ENCODE data around the gene ATXN10.

ATXN10 gene

GRCh38 chr22:45777046-45777851, 105.6 kb downstream of the ATXN10 start:
- DNase-seq (ENCODE audit: low read depth), result no peak
- TF ChIP-seq MYC (IDR thresholded peaks at IDR 0.05; ENCODE audit: low read depth, low read length), result no peak
- no peak for TF ChIP-seq POLR2A (IDR thresholded peaks at IDR 0.05; ENCODE audit: extremely low read depth, insufficient read length)
- no peak for TF ChIP-seq MAX (IDR thresholded peaks at IDR 0.05; ENCODE audit: low read depth, low read length)
- no peak for TF ChIP-seq CTCF (IDR thresholded peaks at IDR 0.05; ENCODE audit: low read depth, low read length)
- H3K4me3 ChIP-seq (ENCODE audit: low read depth, low read length), result no peak overlapping the region

GRCh38 chr22:45777852-45778375, 106.3 kb downstream of the ATXN10 start:
- DNase-seq (ENCODE audit: low read depth), result no peak
- H3K4me3 ChIP-seq (ENCODE audit: low read depth, low read length), result no peak overlapping the region
- TF ChIP-seq MAX (IDR thresholded peaks at IDR 0.05; ENCODE audit: low read depth, low read length), result no peak

GRCh38 chr22:45781459-45781858, 109.8 kb downstream of the ATXN10 start:
- TF ChIP-seq MAX (IDR thresholded peaks at IDR 0.05; ENCODE audit: low read depth, low read length) (no peak), CTCF (IDR thresholded peaks at IDR 0.05; ENCODE audit: low read depth, low read length) (no peak), MYC (IDR thresholded peaks at IDR 0.05; ENCODE audit: low read depth, low read length) (no peak), POLR2A (IDR thresholded peaks at IDR 0.05; ENCODE audit: extremely low read depth, insufficient read length) (no peak)
- no peak overlapping the region for H3K4me3 ChIP-seq (ENCODE audit: low read depth, low read length)
- no peak for DNase-seq (ENCODE audit: low read depth)

- DNase-seq (ENCODE audit: low read depth), result no peak
- TF ChIP-seq CTCF (IDR thresholded peaks at IDR 0.05; ENCODE audit: low read depth, low read length) (no peak), MYC (IDR thresholded peaks at IDR 0.05; ENCODE audit: low read depth, low read length) (no peak), POLR2A (IDR thresholded peaks at IDR 0.05; ENCODE audit: extremely low read depth, insufficient read length) (no peak), MAX (IDR thresholded peaks at IDR 0.05; ENCODE audit: low read depth, low read length) (no peak)
- H3K4me3 ChIP-seq (ENCODE audit: low read depth, low read length), result no peak overlapping the region
Observed at GRCh38 chr22:45781966-45782365, 110.3 kb downstream of the ATXN10 start.

- no peak overlapping the region for H3K4me3 ChIP-seq (ENCODE audit: low read depth, low read length)
- no peak for DNase-seq (ENCODE audit: low read depth)
- TF ChIP-seq POLR2A (IDR thresholded peaks at IDR 0.05; ENCODE audit: extremely low read depth, insufficient read length) (no peak), MYC (IDR thresholded peaks at IDR 0.05; ENCODE audit: low read depth, low read length) (no peak), MAX (IDR thresholded peaks at IDR 0.05; ENCODE audit: low read depth, low read length) (no peak), CTCF (IDR thresholded peaks at IDR 0.05; ENCODE audit: low read depth, low read length) (no peak)
Observed at GRCh38 chr22:45783021-45783420, 111.4 kb downstream of the ATXN10 start.

- no peak for DNase-seq (ENCODE audit: low read depth)
- H3K4me3 ChIP-seq (ENCODE audit: low read depth, low read length), result no peak overlapping the region
- no peak for TF ChIP-seq CTCF (IDR thresholded peaks at IDR 0.05; ENCODE audit: low read depth, low read length)
- no peak for TF ChIP-seq MAX (IDR thresholded peaks at IDR 0.05; ENCODE audit: low read depth, low read length)
- no peak for TF ChIP-seq MYC (IDR thresholded peaks at IDR 0.05; ENCODE audit: low read depth, low read length)
Observed at GRCh38 chr22:45783690-45784089, 112.1 kb downstream of the ATXN10 start.

All from NB4 (cell line).